PC-3 (cell line): ENCODE data around the gene PRR13. TPM values are rescaled to one million over a fixed set of nuclear protein-coding genes. Genes with fewer than 3 reads are reported as not detected.
A peak's percentile ranks its signal among the peaks of the same experiment; 100 is the strongest.

ENCODE experiments used
- ATAC-seq: fragments of 200-7000 bp; cut with Tn5 transposase; 2 replicates; pipeline ENCODE4 v1.9.1; 2020; ENCODE audit warnings: mild to moderate bottlenecking, moderate library complexity
- BruUV-seq: library from RNA; stranded (reverse); fragments of 400-500 nt; replicated peaks from 2 replicates; lab custom pipeline; 2021; lab: Mats Ljungman, UMichigan
- CTCF ChIA-PET: fragments of 300-600 bp; sonication (Branson Sonifier 250); formaldehyde crosslinking; loops from one replicate; lab custom pipeline; 2022; ENCODE audit warnings: antibody characterized with exemption; lab: Charles Lee
- POLR2A ChIA-PET: fragments of 300-600 bp; sonication (Branson Sonifier 250); formaldehyde crosslinking; loops from one replicate; lab custom pipeline; 2022; ENCODE audit warnings: antibody characterized with exemption; ENCODE audit not compliant: unreplicated experiment; lab: Charles Lee
- DNase-seq: peaks from one replicate; pipeline ENCODE4 v3.0.0-alpha.2; 2015
- H2AFZ ChIP-seq: fragments of 300-600 bp; sonication (generic); 2 replicates; pipeline ENCODE4 v1.6.0; 2016; ENCODE audit warnings: antibody characterized with exemption, low read length
- H3F3A ChIP-seq: fragments of 300-600 bp; sonication (generic); one replicate; pipeline ENCODE4 v1.6.0; 2017; ENCODE audit warnings: antibody characterized with exemption, low read length, control low read depth, mild to moderate bottlenecking; ENCODE audit not compliant: unreplicated experiment
- H3K27ac ChIP-seq: fragments of 300-600 bp; sonication (generic); 2 replicates; pipeline ENCODE4 v1.5.1; 2016; ENCODE audit warnings: mild to moderate bottlenecking, low read length
- H3K27me3 ChIP-seq: fragments of 300-600 bp; sonication (generic); 2 replicates; pipeline ENCODE4 v1.6.1; 2016; ENCODE audit warnings: low read length, mixed read lengths
- H3K36me3 ChIP-seq: fragments of 300-600 bp; sonication (generic); 2 replicates; pipeline ENCODE4 v1.6.1; 2016; ENCODE audit warnings: low read depth, mixed run types, low read length, mixed read lengths
- H3K4me1 ChIP-seq: fragments of 300-600 bp; sonication (generic); 2 replicates; pipeline ENCODE4 v1.5.1; 2016; ENCODE audit warnings: low read length; ENCODE audit not compliant: insufficient read depth
- H3K4me2 ChIP-seq: fragments of 300-600 bp; sonication (generic); 2 replicates; pipeline ENCODE4 v1.6.0; 2016; ENCODE audit warnings: low read length
- H3K4me3 ChIP-seq: fragments of 300-600 bp; sonication (generic); 2 replicates; pipeline ENCODE4 v1.5.1; 2016; ENCODE audit warnings: mild to moderate bottlenecking, low read length, mixed read lengths
- H3K79me2 ChIP-seq: fragments of 300-600 bp; sonication (generic); 2 replicates; pipeline ENCODE4 v1.6.1; 2017; ENCODE audit warnings: low read length, mixed read lengths
- H3K9ac ChIP-seq: fragments of 300-600 bp; sonication (generic); 2 replicates; pipeline ENCODE4 v1.6.0; 2016; ENCODE audit warnings: mild to moderate bottlenecking, low read length
- H3K9me2 ChIP-seq: fragments of 300-600 bp; sonication (generic); replicated peaks from 2 replicates; pipeline ENCODE4 v1.6.1; 2016; ENCODE audit warnings: mixed run types, low read length, mixed read lengths
- H3K9me3 ChIP-seq: fragments of 300-600 bp; sonication (generic); 2 replicates; pipeline ENCODE4 v1.6.1; 2016; ENCODE audit warnings: low read length, mixed read lengths
- H4K20me1 ChIP-seq: fragments of 300-600 bp; sonication (generic); 2 replicates; pipeline ENCODE4 v1.6.1; 2016; ENCODE audit warnings: low read length, mixed read lengths
- EZH2 ChIP-seq: fragments of 300-600 bp; sonication (generic); IDR thresholded peaks from one replicate; pipeline ENCODE4 v1.6.1; 2017; ENCODE audit warnings: antibody characterized with exemption, mild to moderate bottlenecking, low read length; ENCODE audit not compliant: unreplicated experiment
- EZH2phosphoT487 ChIP-seq: fragments of 300-600 bp; sonication (generic); IDR thresholded peaks from 2 replicates; pipeline ENCODE4 v1.6.1; 2018; ENCODE audit warnings: mild to moderate bottlenecking, antibody characterized with exemption, low read length, borderline replicate concordance
- intact Hi-C: fragments of 100-400 bp; cut with micrococcal nuclease; formaldehyde crosslinking; loops from 2 replicates; pipeline ENCODE4 v1.9.0; 2023
- total RNA-seq: library from RNA; depleted of rRNA; stranded (reverse); fragments of >200 nt; gene quantifications from 2 replicates; pipeline ENCODE4 v1.2.3, GENCODE V29; 2014
- TF ChIP-seq, protein P1 (sequence below): fragments of 300-600 bp; sonication (generic); conservative IDR thresholded peaks from 2 replicates; pipeline ENCODE4 v1.5.1; 2017; ENCODE audit warnings: antibody characterized with exemption, low read depth, mild to moderate bottlenecking, low read length

PRR13 gene
- total RNA-seq, 1 experiment from 2014 or later, result 54.2 TPM

DNA sequence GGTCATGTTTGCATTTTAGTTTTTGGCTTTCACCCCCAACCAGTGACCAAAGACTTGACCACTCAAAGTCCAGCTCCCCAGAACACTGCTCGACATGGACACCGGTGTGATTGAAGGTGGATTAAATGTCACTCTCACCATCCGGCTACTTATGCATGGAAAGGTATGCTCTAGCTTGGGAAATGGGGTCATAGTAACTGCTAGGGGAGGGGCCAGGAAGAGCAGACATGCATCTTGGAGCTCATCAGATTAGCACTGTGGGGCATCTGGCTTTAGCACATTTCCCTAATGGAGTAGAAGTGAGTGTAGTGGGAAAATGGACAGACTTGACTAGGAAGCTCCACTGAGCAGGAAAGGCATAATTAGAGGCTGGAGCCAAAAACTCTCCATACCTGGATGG, 13.2 kb downstream of the PRR13 start:
- Histone ChIP-seq H3K27me3 (no peaks in the 10 kb centered on the region), H3K27ac (no peak overlapping the region), H2AFZ (no peak overlapping the region), H3K4me3 (peak overlapping the region; percentile 95; the same call in 1 of the 2 replicates), H3K79me2 (peaks cover 70% of the 10 kb centered on the region), H3K9me2 (no peaks in the 10 kb centered on the region), H3K9ac (no peak overlapping the region), H3K4me1 (peaks cover 12% of the 10 kb centered on the region), H3K36me3 (peaks cover 65% of the 10 kb centered on the region), H4K20me1 (peaks cover 57% of the 10 kb centered on the region), H3F3A (no peaks in the 10 kb centered on the region), H3K9me3 (no peaks in the 10 kb centered on the region), H3K4me2 (peak overlapping the region; percentile 94; the same call in 1 of the 2 replicates)
- BruUV-seq, result no TSS peak
- no peak for DNase-seq
- no peak for ATAC-seq
- POLR2A ChIA-PET, result no interaction called here
- TF ChIP-seq EZH2, result no peak
- TF ChIP-seq EZH2phosphoT487, result no peak
- TF ChIP-seq, protein P1, sequence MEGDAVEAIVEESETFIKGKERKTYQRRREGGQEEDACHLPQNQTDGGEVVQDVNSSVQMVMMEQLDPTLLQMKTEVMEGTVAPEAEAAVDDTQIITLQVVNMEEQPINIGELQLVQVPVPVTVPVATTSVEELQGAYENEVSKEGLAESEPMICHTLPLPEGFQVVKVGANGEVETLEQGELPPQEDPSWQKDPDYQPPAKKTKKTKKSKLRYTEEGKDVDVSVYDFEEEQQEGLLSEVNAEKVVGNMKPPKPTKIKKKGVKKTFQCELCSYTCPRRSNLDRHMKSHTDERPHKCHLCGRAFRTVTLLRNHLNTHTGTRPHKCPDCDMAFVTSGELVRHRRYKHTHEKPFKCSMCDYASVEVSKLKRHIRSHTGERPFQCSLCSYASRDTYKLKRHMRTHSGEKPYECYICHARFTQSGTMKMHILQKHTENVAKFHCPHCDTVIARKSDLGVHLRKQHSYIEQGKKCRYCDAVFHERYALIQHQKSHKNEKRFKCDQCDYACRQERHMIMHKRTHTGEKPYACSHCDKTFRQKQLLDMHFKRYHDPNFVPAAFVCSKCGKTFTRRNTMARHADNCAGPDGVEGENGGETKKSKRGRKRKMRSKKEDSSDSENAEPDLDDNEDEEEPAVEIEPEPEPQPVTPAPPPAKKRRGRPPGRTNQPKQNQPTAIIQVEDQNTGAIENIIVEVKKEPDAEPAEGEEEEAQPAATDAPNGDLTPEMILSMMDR, result no peak
- intact Hi-C loops, result no loop called here
- CTCF ChIA-PET, result no interaction called here

DNA sequence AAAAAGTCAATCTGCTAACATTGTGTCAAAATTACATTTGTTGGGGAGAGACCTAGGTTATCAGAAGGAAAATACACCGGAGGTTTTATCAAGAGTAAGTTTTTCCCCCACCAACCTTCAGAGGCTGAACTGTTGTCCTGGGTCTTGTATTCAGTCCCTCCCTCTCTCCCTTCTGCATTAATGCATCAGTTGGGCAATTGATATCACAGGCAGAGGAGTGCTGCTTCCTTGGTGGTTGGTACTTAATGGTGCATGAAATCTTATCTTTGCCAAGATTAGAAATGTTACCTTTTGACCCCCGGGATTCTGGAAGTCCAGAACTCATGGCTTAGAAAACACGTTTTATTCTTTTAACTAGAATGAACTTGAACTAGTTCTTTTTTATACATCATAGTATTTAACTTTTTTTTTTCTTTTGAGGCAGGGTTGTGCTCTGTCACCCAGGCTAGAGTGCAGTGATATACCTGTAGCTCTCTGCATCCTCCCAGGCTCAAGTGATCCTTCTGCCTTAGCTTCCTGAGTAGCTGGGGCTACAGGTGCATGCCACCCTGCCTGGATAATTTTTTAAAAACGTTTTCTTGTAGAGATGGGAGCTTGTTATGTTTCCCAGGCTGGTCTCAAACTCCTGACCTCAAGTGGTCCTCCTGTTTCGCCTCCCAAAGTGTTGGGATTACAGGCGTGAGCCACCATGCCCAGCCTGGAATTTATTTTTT, 15.3 kb downstream of the PRR13 start:
- ChIA-PET POLR2A (no interaction called here), CTCF (no interaction called here)
- BruUV-seq, result no TSS peak
- H3K79me2 ChIP-seq, result peaks cover 91% of the 10 kb centered on the region
- no peak for TF ChIP-seq EZH2
- TF ChIP-seq, protein P1, result no peak
- no peak for TF ChIP-seq EZH2phosphoT487
- no peak overlapping the region for H2AFZ ChIP-seq
- no peaks in the 10 kb centered on the region for H3K27me3 ChIP-seq
- H3K4me3 ChIP-seq, result no peak overlapping the region
- H3K36me3 ChIP-seq, result peaks cover 86% of the 10 kb centered on the region
- ATAC-seq (no peak), DNase-seq (no peak)
- peaks cover 12% of the 10 kb centered on the region for H3K4me1 ChIP-seq
- intact Hi-C loops, result no loop called here
- peaks cover 75% of the 10 kb centered on the region for H4K20me1 ChIP-seq
- no peak overlapping the region for H3K4me2 ChIP-seq
- H3K9me2 ChIP-seq, result no peaks in the 10 kb centered on the region
- no peaks in the 10 kb centered on the region for H3F3A ChIP-seq
- no peak overlapping the region for H3K27ac ChIP-seq
- H3K9me3 ChIP-seq, result no peaks in the 10 kb centered on the region
- H3K9ac ChIP-seq, result no peak overlapping the region

GRCh38 chr12:53459097-53459496, 17.6 kb downstream of the PRR13 start:
- TF ChIP-seq EZH2phosphoT487 (no peak), EZH2 (no peak)
- TF ChIP-seq, protein P1, result no peak
- ChIA-PET CTCF (no interaction called here), POLR2A (no interaction called here)
- intact Hi-C loops, result no loop called here
- no peak overlapping the region for H3K9ac ChIP-seq
- no peak overlapping the region for H3K4me2 ChIP-seq
- no peak overlapping the region for H3K27ac ChIP-seq
- peaks cover 92% of the 10 kb centered on the region for H3K79me2 ChIP-seq
- no peaks in the 10 kb centered on the region for H3K9me2 ChIP-seq
- H3K9me3 ChIP-seq, result no peaks in the 10 kb centered on the region
- no peak for ATAC-seq
- no peaks in the 10 kb centered on the region for H3K27me3 ChIP-seq
- no TSS peak for BruUV-seq
- no peak for DNase-seq
- H3K36me3 ChIP-seq, result peaks cover 94% of the 10 kb centered on the region
- no peak overlapping the region for H2AFZ ChIP-seq
- H4K20me1 ChIP-seq, result peaks cover 79% of the 10 kb centered on the region
- H3F3A ChIP-seq, result no peaks in the 10 kb centered on the region
- no peak overlapping the region for H3K4me3 ChIP-seq
- peaks cover 3% of the 10 kb centered on the region for H3K4me1 ChIP-seq
